IMR-90 (cell line): ENCODE measurements around the gene OAS1. TPM values are rescaled to one million over a fixed set of nuclear protein-coding genes. Genes with fewer than 3 reads are reported as not detected.

Experiments
- ATAC-seq: fragments of 200-7000 bp; cut with Tn5 transposase; 2 replicates; pipeline ENCODE4 v1.9.1; 2020; ENCODE audit warnings: low read depth, mild to moderate bottlenecking, moderate library complexity
- BruUV-seq: library from RNA; stranded (reverse); fragments of 400-500 nt; replicated peaks from 2 replicates; lab custom pipeline; 2021; lab: Mats Ljungman, UMichigan
- CTCF ChIA-PET: fragments of 300-600 bp; formaldehyde crosslinking; extraction: SDS; loops from one replicate; lab custom pipeline; 2021; ENCODE audit warnings: antibody characterized with exemption; lab: Yijun Ruan, JAX
- POLR2A ChIA-PET: fragments of 300-600 bp; sonication (Branson Sonifier 250); formaldehyde crosslinking; loops from one replicate; lab custom pipeline; 2022; ENCODE audit warnings: antibody characterized with exemption; ENCODE audit not compliant: unreplicated experiment; lab: Charles Lee
- DNase-seq: peaks from one replicate; pipeline ENCODE4 v3.0.0; 2013
- H2AFZ ChIP-seq: replicated peaks from 2 replicates; pipeline ENCODE3; 2013; ENCODE audit warnings: low read length, mild to moderate bottlenecking; ENCODE audit not compliant: poor library complexity
- H2AK5ac ChIP-seq: 2 replicates; pipeline ENCODE4 v1.6.1; 2013; ENCODE audit warnings: low read depth, low read length, inconsistent platforms
- H2AK9ac ChIP-seq: replicated peaks from 2 replicates; pipeline ENCODE3; 2013; ENCODE audit warnings: mild to moderate bottlenecking, low read depth, low read length, moderate library complexity; ENCODE audit not compliant: poor library complexity
- H2BK120ac ChIP-seq: 2 replicates; pipeline ENCODE4 v1.6.1; 2013; ENCODE audit warnings: low read depth, low read length, inconsistent platforms
- H2BK15ac ChIP-seq: 3 replicates; pipeline ENCODE4 v1.6.1; 2013; ENCODE audit warnings: low read depth, low read length, inconsistent platforms
- H2BK20ac ChIP-seq: 2 replicates; pipeline ENCODE4 v1.6.1; 2013; ENCODE audit warnings: low read depth, mild to moderate bottlenecking, inconsistent platforms, low read length, moderate library complexity
- H2BK5ac ChIP-seq: 2 replicates; pipeline ENCODE4 v1.6.1; 2013; ENCODE audit warnings: mild to moderate bottlenecking, low read depth, low read length, inconsistent platforms; ENCODE audit not compliant: poor library complexity, severe bottlenecking
- H3K14ac ChIP-seq: replicated peaks from 2 replicates; pipeline ENCODE4 v1.6.1; 2013; ENCODE audit warnings: low read depth, low read length, inconsistent platforms
- H3K18ac ChIP-seq: 2 replicates; pipeline ENCODE4 v1.6.1; 2013; ENCODE audit warnings: low read depth, low read length, control low read depth
- H3K23ac ChIP-seq: 2 replicates; pipeline ENCODE4 v1.6.1; 2013; ENCODE audit warnings: low read depth, low read length, inconsistent platforms
- H3K27ac ChIP-seq: 2 replicates; pipeline ENCODE4 v1.5.1; 2013; ENCODE audit warnings: mild to moderate bottlenecking, control low read depth, low read length; ENCODE audit not compliant: insufficient read depth
- H3K27me3 ChIP-seq: 2 replicates; pipeline ENCODE4 v1.6.1; 2013; ENCODE audit warnings: low read length; ENCODE audit not compliant: control insufficient read depth, insufficient read depth
- H3K36me3 ChIP-seq: 2 replicates; pipeline ENCODE4 v1.6.1; 2013; ENCODE audit warnings: low read length, mixed read lengths; ENCODE audit not compliant: control insufficient read depth, insufficient read depth
- H3K4ac ChIP-seq: 2 replicates; pipeline ENCODE4 v1.6.1; 2013; ENCODE audit warnings: low read depth, low read length, inconsistent platforms
- H3K4me1 ChIP-seq: 2 replicates; pipeline ENCODE4 v1.6.1; 2013; ENCODE audit warnings: low read length, mixed read lengths; ENCODE audit not compliant: control insufficient read depth, insufficient read depth
- H3K4me2 ChIP-seq: 2 replicates; pipeline ENCODE4 v1.6.1; 2013; ENCODE audit warnings: low read depth, mild to moderate bottlenecking, control low read depth, low read length, moderate library complexity
- H3K4me3 ChIP-seq: 2 replicates; pipeline ENCODE4 v1.5.1; 2013; ENCODE audit warnings: low read depth, mild to moderate bottlenecking, control low read depth, low read length, moderate library complexity; ENCODE audit not compliant: insufficient read depth
- H3K56ac ChIP-seq: 2 replicates; pipeline ENCODE4 v1.6.1; 2013; ENCODE audit warnings: low read length, inconsistent platforms; ENCODE audit not compliant: insufficient read depth; ENCODE audit errors: extremely low read depth
- H3K79me1 ChIP-seq, 2 experiments: 2 replicates each; pipeline ENCODE4 v1.6.1; 2013; ENCODE audit warnings: low read length in 2 of 2, inconsistent platforms in 1 of 2, low read depth in 1 of 2
- H3K9ac ChIP-seq: 2 replicates; pipeline ENCODE4 v1.6.1; 2013; ENCODE audit warnings: low read depth, low read length, control low read depth
- H3K9me1 ChIP-seq: 2 replicates; pipeline ENCODE4 v1.6.1; 2013; ENCODE audit warnings: low read length, inconsistent platforms; ENCODE audit not compliant: insufficient read depth
- H3K9me3 ChIP-seq: 2 replicates; pipeline ENCODE4 v1.6.1; 2013; ENCODE audit warnings: low read length; ENCODE audit not compliant: control insufficient read depth, insufficient read depth
- H4K20me1 ChIP-seq: 2 replicates; pipeline ENCODE4 v1.6.1; 2013; ENCODE audit warnings: low read length, inconsistent platforms; ENCODE audit not compliant: insufficient read depth
- H4K5ac ChIP-seq: 2 replicates; pipeline ENCODE4 v1.6.1; 2013; ENCODE audit warnings: mild to moderate bottlenecking, low read depth, low read length, control low read depth
- H4K8ac ChIP-seq, 2 experiments: 2 replicates each; pipeline ENCODE4 v1.6.1; 2013; ENCODE audit warnings: low read depth in 2 of 2, low read length in 2 of 2, control low read depth in 1 of 2, inconsistent platforms in 1 of 2
- H4K91ac ChIP-seq: 2 replicates; pipeline ENCODE4 v1.6.1; 2013; ENCODE audit warnings: low read depth, low read length, inconsistent platforms; ENCODE audit not compliant: insufficient read depth
- BHLHE40 ChIP-seq: fragments of 150-350 bp; IDR thresholded peaks from 2 replicates; pipeline ENCODE4 v1.6.1; 2016; ENCODE audit warnings: mild to moderate bottlenecking, low read depth, low read length
- CEBPB ChIP-seq: IDR thresholded peaks from 2 replicates; pipeline ENCODE4 v1.6.1; 2012; ENCODE audit warnings: low read depth, low read length, improper control_type of control experiment
- CHD1 ChIP-seq: IDR thresholded peaks from 2 replicates; pipeline ENCODE4 v1.6.1; 2012; ENCODE audit warnings: low read depth, low read length, improper control_type of control experiment
- MAFK ChIP-seq: IDR thresholded peaks from 2 replicates; pipeline ENCODE4 v1.6.1; 2012; ENCODE audit warnings: low read depth, low read length, improper control_type of control experiment
- MAZ ChIP-seq: IDR thresholded peaks from 2 replicates; pipeline ENCODE4 v1.6.1; 2012; ENCODE audit warnings: low read depth, mild to moderate bottlenecking, low read length, improper control_type of control experiment, moderate library complexity, borderline replicate concordance
- NFE2L2 ChIP-seq: fragments of 150-350 bp; IDR thresholded peaks from 2 replicates; pipeline ENCODE4 v1.6.1; 2016; ENCODE audit warnings: low read depth, mild to moderate bottlenecking, low read length
- POLR2A ChIP-seq: IDR thresholded peaks from 2 replicates; pipeline ENCODE4 v1.6.1; 2012; ENCODE audit warnings: mild to moderate bottlenecking, low read depth, low read length
- RAD21 ChIP-seq: IDR thresholded peaks from 2 replicates; pipeline ENCODE4 v1.6.1; 2012; ENCODE audit warnings: low read length, improper control_type of control experiment
- SMC3 ChIP-seq: fragments of 150-350 bp; IDR thresholded peaks from 2 replicates; pipeline ENCODE4 v1.6.1; 2016; ENCODE audit warnings: low read depth, mild to moderate bottlenecking, antibody characterized with exemption, low read length, moderate library complexity
- WGBS, 2 experiments: methylation state at CpG; one replicate each; pipeline versions ENCODE4 v1.1.5 to v1.1.7; 2013; ENCODE audit warnings: missing lambda C conversion rate in 2 of 2; ENCODE audit not compliant: insufficient read length in 1 of 2; ENCODE audit errors: extremely low coverage in 2 of 2; 5-methylcytosine and 5-hydroxymethylcytosine counted together
- dilution Hi-C: fragments of 300-500 bp; cut with HindIII; formaldehyde crosslinking; loops from one replicate; pipeline ENCODE4 v1.14.3; 2018; ENCODE audit warnings: low sequenced_read_pairs; ENCODE audit not compliant: unreplicated experiment
- in situ Hi-C: fragments of 300-500 bp; cut with MboI; formaldehyde crosslinking; loops from 3 replicates; pipeline ENCODE4 v1.14.3; 2019; ENCODE audit warnings: low sequenced_read_pairs, inconsistent platforms, mixed read lengths
- intact Hi-C: fragments of 100-400 bp; cut with micrococcal nuclease; formaldehyde crosslinking; loops from 2 replicates; pipeline ENCODE4 v1.10.0; 2022
- polyA plus RNA-seq, 3 experiments: library from polyadenylated mRNA; depleted of rRNA; stranded (reverse); fragments of >200 nt; gene quantifications; 2 replicates each; pipeline ENCODE4 v1.2.3, GENCODE V29; 2012; ENCODE audit warnings: low replicate concordance in 1 of 3
- total RNA-seq: library from RNA; depleted of rRNA; stranded (reverse); fragments of >200 nt; gene quantifications from 2 replicates; pipeline ENCODE4 v1.2.3, GENCODE V29; 2012
- TF ChIP-seq, protein P1 (sequence below): conservative IDR thresholded peaks from 2 replicates; pipeline ENCODE4 v1.5.1; 2012; ENCODE audit warnings: mild to moderate bottlenecking, low read depth, low read length, improper control_type of control experiment

Gene OAS1
- total and polyA plus RNA-seq, 2 of the 4 experiments (the other 2 are of a cell fraction), result not detected

DNA sequence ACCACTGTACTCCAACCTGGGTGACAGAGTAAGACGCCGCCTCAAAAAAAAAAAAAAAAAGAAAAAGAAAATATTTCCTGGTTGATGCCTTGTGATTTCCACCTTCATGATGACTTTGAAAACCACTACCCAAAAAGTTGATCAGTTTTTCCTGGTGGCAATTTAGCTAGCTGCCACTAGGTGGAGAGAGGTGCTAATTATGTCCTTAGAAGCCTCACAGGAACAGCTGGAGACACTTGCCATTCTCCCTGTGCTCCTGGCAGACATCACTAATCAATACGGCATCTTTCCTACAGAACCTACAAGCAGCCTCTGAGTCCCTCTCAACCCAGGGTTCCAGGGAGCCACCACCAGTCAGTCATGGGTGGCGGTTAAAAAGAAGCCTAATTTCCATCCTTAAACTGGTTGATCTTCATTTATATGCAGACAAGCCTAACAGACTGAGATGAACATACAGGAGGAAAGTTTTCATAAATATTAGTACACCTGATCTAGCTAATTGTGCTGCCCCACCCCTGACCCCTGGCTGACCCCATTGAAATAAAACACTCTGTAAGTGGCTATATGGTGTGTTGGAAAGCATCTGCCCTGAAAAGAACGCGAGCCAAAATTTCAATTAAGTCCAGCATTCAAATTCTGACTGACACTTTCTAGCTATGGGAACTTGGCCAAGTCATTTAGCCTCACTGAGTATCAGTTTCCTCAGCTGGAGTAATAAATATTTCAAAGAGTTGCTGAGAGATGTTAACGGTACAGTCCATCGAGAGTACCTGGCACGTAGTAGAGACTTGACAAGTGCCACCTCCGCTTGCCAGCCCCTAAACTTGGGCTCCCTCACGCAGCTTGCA, 6.2 kb upstream of the OAS1 start:
- TF ChIP-seq NFE2L2, result no peak
- TF ChIP-seq SMC3, result no peak
- no peak for TF ChIP-seq MAZ
- TF ChIP-seq CHD1, result no peak
- TF ChIP-seq RAD21, result peak; percentile 30; the same call in 1 of the 2 replicates
- TF ChIP-seq BHLHE40, result no peak
- TF ChIP-seq, protein P1, sequence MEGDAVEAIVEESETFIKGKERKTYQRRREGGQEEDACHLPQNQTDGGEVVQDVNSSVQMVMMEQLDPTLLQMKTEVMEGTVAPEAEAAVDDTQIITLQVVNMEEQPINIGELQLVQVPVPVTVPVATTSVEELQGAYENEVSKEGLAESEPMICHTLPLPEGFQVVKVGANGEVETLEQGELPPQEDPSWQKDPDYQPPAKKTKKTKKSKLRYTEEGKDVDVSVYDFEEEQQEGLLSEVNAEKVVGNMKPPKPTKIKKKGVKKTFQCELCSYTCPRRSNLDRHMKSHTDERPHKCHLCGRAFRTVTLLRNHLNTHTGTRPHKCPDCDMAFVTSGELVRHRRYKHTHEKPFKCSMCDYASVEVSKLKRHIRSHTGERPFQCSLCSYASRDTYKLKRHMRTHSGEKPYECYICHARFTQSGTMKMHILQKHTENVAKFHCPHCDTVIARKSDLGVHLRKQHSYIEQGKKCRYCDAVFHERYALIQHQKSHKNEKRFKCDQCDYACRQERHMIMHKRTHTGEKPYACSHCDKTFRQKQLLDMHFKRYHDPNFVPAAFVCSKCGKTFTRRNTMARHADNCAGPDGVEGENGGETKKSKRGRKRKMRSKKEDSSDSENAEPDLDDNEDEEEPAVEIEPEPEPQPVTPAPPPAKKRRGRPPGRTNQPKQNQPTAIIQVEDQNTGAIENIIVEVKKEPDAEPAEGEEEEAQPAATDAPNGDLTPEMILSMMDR, result peak; percentile 47
- TF ChIP-seq CEBPB, result no peak
- no peak for TF ChIP-seq POLR2A
- no peak for TF ChIP-seq MAFK
- H3K4me1 ChIP-seq, result no peaks in the 10 kb centered on the region
- no peak overlapping the region for H3K23ac ChIP-seq
- H3K36me3 ChIP-seq, result no peaks in the 10 kb centered on the region
- no peak overlapping the region for H3K18ac ChIP-seq
- no peak overlapping the region for H3K4ac ChIP-seq
- POLR2A ChIA-PET, result no interaction called here
- no peaks in the 10 kb centered on the region for H3K9me3 ChIP-seq
- no peak overlapping the region for H2BK5ac ChIP-seq
- intact Hi-C loops, result loop anchor here (1.0 kb wide), 1 partner anchor 131 kb away; no protein-coding TSS in a partner anchor
- no TSS peak for BruUV-seq
- ATAC-seq, result no peak
- H2AFZ ChIP-seq, result no peak overlapping the region
- no peak overlapping the region for H2BK120ac ChIP-seq
- H2AK5ac ChIP-seq, result no peak overlapping the region
- no peak overlapping the region for H2BK20ac ChIP-seq
- peak; percentile 27 for DNase-seq
- no peaks in the 10 kb centered on the region for H4K20me1 ChIP-seq
- no peak overlapping the region for H4K8ac ChIP-seq
- no peak overlapping the region for H3K4me3 ChIP-seq
- no peaks in the 10 kb centered on the region for H3K9me1 ChIP-seq
- H3K9ac ChIP-seq, result no peak overlapping the region
- 64% methylated on average over 5 of the region's 11 CpGs; no CpG with 5 or more reads in 1 of the 2 experiments for WGBS, 2 experiments
- dilution Hi-C loops, result no loop called here
- H2BK15ac ChIP-seq, result no peak overlapping the region
- no peaks in the 10 kb centered on the region for H3K79me1 ChIP-seq
- H2AK9ac ChIP-seq, result no peak overlapping the region
- CTCF ChIA-PET, result interaction anchor here (0.8 kb wide), 1 partner anchor 8 kb away, joined by 3 read pairs; no protein-coding TSS in a partner anchor
- in situ Hi-C loops, result no loop called here
- H4K5ac ChIP-seq, result no peak overlapping the region
- H4K91ac ChIP-seq, result no peak overlapping the region
- H3K27ac ChIP-seq, result no peak overlapping the region
- H3K56ac ChIP-seq, result no peak overlapping the region
- H3K27me3 ChIP-seq, result no peaks in the 10 kb centered on the region
- H3K4me2 ChIP-seq, result no peak overlapping the region
- H3K14ac ChIP-seq, result no peak overlapping the region
